Activated naive CD4-positive, alpha-beta T cell treated with anti-CD3 and anti-CD28 coated beads, Interleukin-2, amount 10 ng/mL, durations not matched to agents 7 days and 5 days (primary cell): Measurements from ENCODE around the gene FSTL4.

Experiments used
- CTCF ChIA-PET: fragments of 350-600 bp; sonication (Branson Sonifier 250); formaldehyde crosslinking; loops from one replicate; lab custom pipeline; 2021; ENCODE audit warnings: antibody characterized with exemption; lab: Charles Lee
- DNase-seq: peaks from one replicate; pipeline ENCODE4 v3.0.0-alpha.2; 2020
- H3K27ac Mint-ChIP-seq: one replicate; pipeline ENCODE4 v1.8.0; 2021; ENCODE audit warnings: mild to moderate bottlenecking, moderate library complexity, mixed read lengths
- H3K27me3 Mint-ChIP-seq: one replicate; pipeline ENCODE4 v1.8.0; 2021; ENCODE audit warnings: mild to moderate bottlenecking, mixed read lengths
- H3K36me3 Mint-ChIP-seq: one replicate; pipeline ENCODE4 v1.8.0; 2021; ENCODE audit warnings: mixed read lengths
- H3K4me1 Mint-ChIP-seq: one replicate; pipeline ENCODE4 v1.8.0; 2021; ENCODE audit warnings: mixed read lengths
- H3K4me3 Mint-ChIP-seq: one replicate; pipeline ENCODE4 v1.8.0; 2021; ENCODE audit warnings: mild to moderate bottlenecking, moderate library complexity, mixed read lengths
- H3K9me3 Mint-ChIP-seq: one replicate; pipeline ENCODE4 v1.8.0; 2021; ENCODE audit warnings: mixed read lengths

The FSTL4 gene

DNA sequence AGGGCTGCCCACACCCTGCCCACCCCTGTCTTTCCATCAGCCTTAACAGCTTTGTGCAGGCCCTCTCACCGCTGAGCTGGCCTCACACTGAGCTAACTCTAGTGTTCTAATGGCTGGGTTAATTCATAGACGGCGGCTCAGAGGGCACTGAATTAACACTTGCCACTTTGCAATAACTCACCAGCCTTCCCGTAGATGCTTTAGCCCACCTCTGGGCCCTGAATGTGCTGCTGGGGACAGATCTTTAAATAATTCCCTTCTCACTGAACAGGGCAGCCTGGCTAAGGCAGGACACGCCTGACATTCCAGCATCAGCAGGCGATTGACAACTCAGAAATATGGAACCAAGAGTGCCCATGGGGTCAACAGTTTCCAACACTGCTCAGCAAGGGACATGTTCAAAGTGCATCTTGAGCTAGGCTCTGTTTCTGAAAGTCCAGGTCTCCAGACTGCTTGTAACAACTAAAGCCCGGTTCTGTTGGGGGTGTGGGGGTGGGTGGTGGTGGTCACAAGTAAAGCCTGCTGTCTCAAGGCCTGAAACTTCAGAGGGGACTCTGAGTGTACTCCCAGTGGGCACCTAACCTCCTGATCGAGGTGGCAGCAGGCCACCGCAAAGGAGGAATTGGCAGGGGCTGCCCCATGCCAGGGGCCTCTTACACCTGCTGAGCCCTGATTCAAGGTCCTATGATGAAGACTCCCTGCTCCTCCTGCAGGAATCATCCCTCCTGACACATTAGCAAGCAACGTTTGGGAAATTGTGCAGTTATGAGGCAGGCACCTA, 248.3 kb downstream of the FSTL4 start:
- Mint-ChIP-seq H3K27ac (no peak overlapping the region), H3K27me3 (peaks cover 21% of the 10 kb centered on the region), H3K4me3 (no peak overlapping the region), H3K4me1 (no peaks in the 10 kb centered on the region), H3K36me3 (no peaks in the 10 kb centered on the region), H3K9me3 (no peaks in the 10 kb centered on the region)
- CTCF ChIA-PET = interaction anchor here (0.6 to 1.1 kb wide), 2 partner anchors 32 to 118 kb away, joined by 3 read pairs; no protein-coding TSS in a partner anchor
- DNase-seq = no peak

DNA sequence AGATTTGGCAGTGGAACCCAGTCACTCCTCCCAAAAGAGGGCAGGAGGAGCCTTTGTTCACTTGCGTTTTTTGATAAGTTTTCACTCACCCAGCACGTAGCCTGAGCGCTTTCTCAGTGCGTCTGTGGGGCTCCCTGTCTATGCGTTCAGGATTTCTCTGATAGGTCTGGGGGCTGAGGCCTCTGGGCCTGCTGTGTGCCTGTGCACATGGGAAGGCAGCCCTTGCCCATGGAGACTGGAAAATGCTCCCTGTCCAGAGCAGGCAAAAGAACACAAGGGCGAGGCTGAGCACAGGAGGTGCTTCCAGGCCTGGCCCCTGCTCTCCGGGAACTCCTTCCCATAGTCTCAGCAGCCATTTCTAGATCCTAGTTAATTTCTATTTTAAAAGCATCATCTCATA, 249.9 kb downstream of the FSTL4 start:
- Mint-ChIP-seq H3K27ac (no peak overlapping the region), H3K4me3 (no peak overlapping the region), H3K27me3 (peaks cover 21% of the 10 kb centered on the region), H3K4me1 (no peaks in the 10 kb centered on the region), H3K36me3 (no peaks in the 10 kb centered on the region), H3K9me3 (no peaks in the 10 kb centered on the region)
- no peak for DNase-seq
- CTCF ChIA-PET = no interaction called here

DNA sequence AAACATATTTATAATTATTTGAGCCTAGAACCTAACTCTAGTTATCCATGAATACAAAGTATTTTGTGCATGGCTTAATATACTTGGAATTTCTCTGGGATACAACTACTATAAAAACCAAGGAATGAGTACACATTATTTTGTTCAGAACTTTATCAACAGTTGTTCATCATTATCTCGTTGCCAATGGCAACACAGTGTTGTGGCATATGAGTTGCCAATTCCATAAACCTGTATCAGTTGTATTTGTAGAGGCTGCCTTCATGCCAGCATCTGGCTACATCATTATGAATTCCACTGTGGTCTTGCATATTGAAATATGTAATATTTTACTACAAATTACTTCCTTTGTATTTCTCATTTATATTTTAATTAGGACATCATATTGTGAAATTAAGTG, 250.4 kb downstream of the FSTL4 start:
- Mint-ChIP-seq H3K4me1 (no peaks in the 10 kb centered on the region), H3K27ac (no peak overlapping the region)
- CTCF ChIA-PET = no interaction called here

DNA sequence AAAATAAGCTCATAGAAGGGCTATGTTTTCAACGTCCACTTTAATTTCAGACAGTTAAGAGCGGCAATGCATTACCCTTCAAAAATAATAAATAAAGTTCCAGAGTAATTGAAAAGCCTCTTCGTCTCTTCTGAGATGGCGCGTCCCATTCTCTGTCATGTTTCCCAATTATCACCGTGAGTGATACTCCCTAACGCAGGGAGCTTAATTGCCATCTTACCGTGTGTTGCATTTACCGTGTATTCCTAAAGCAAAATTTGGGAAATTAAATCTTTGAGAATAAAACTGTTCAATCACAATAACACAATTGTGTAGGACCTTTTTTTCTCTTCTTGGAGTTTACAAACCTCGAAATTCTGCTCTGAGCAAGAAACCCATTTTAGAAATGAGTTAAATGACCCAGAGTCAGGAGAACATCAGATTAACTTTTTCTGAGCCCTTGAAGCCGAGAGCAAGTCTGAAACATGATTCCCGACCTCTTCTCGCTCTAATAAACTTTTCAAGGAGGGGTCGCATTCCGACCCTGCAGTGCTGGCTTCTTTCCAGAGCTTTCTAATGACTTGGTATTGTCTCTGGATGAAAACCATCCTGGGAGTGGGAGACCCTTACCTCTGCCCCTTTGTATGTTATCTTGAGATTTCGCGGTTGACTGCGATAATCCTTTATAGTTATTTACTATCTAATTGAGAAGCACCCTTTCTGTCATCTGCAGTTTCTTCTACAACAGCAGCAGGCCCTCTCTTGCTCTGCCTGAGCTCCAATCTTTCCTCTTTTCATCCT, 251.5 kb downstream of the FSTL4 start:
- no peaks in the 10 kb centered on the region for H3K9me3 Mint-ChIP-seq
- no peak overlapping the region for H3K27ac Mint-ChIP-seq
- no peak for DNase-seq
- H3K4me3 Mint-ChIP-seq = no peak overlapping the region
- H3K4me1 Mint-ChIP-seq = no peaks in the 10 kb centered on the region
- CTCF ChIA-PET = no interaction called here
- no peaks in the 10 kb centered on the region for H3K36me3 Mint-ChIP-seq
- H3K27me3 Mint-ChIP-seq = peaks cover 22% of the 10 kb centered on the region

More for the DNA sequence above, 250.4 kb downstream of the FSTL4 start:
- Mint-ChIP-seq H3K4me3 (no peak overlapping the region), H3K9me3 (no peaks in the 10 kb centered on the region), H3K27me3 (peaks cover 21% of the 10 kb centered on the region), H3K36me3 (no peaks in the 10 kb centered on the region)
- DNase-seq = no peak

DNA sequence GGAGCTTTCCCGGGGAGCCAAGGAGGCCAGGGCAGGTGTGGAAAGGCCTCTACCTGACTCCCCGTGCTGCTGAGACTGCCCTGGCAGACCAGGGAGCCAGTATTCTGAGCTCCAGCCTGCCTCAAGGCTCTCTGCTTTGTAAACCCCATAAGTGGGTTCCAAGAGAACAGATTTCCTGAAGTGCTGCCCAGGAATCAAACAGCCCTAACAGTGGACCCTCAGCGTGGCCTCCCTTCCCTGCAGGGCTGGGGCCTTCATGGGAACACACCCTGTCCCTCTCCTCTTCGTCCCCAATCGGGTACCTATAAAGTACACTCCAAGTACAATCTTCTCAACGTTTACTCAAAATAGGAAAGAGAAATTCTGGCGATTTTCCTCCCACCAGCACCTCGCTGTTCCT, 252.5 kb downstream of the FSTL4 start:
- no peak overlapping the region for H3K27ac Mint-ChIP-seq
- DNase-seq = no peak
- H3K27me3 Mint-ChIP-seq = peaks cover 20% of the 10 kb centered on the region
- no peak overlapping the region for H3K4me3 Mint-ChIP-seq
- H3K4me1 Mint-ChIP-seq = no peaks in the 10 kb centered on the region
- no peaks in the 10 kb centered on the region for H3K36me3 Mint-ChIP-seq
- CTCF ChIA-PET = interaction anchor here (0.7 kb wide), 1 partner anchor 64 kb away, joined by 3 read pairs; no protein-coding TSS in a partner anchor
- no peaks in the 10 kb centered on the region for H3K9me3 Mint-ChIP-seq

DNA sequence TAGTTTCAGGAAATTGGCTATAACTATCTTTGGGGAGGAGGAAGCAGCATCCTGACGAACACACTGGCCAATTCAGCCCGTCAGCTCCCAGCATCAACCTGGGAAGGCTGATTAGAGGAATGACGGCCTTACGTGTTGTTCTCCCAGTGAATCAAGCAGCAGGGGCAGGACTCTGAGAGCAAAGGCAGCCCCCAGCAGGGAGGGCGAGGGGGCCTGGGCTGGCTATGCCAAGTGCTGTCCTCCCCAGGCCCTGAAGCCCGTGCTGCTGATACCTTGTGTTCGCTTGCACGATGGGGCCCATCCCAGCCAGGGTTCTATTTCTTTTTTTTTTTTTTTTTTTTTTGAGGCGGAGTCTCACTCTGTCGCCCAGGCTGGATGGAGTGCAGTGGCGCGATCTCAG, 254.1 kb downstream of the FSTL4 start:
- H3K27me3 Mint-ChIP-seq = peaks cover 15% of the 10 kb centered on the region
- H3K9me3 Mint-ChIP-seq = no peaks in the 10 kb centered on the region
- no peak overlapping the region for H3K4me3 Mint-ChIP-seq
- no peak overlapping the region for H3K27ac Mint-ChIP-seq
- CTCF ChIA-PET = no interaction called here
- no peaks in the 10 kb centered on the region for H3K4me1 Mint-ChIP-seq
- no peaks in the 10 kb centered on the region for H3K36me3 Mint-ChIP-seq
- DNase-seq = no peak

DNA sequence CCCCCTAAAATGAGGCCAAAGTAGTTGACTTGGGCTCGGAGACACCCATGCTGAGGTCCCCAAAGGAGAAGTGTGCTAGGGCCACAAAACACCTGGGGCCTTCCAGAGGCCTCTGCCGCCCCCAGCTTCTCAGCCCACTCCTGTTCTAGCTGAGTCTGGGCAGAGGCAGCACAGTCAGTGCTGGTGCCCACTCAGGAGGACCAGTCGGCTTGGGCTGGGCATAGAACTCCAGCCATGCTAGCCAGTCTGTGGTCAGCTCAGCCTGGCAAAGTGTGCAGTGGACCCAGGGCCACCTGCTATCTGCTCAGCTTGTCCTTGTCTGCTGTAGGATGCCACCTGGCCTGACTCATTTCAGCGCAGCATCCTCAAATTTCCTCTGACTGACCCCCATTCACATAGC, 254.6 kb downstream of the FSTL4 start:
- no peaks in the 10 kb centered on the region for H3K36me3 Mint-ChIP-seq
- peaks cover 15% of the 10 kb centered on the region for H3K27me3 Mint-ChIP-seq
- H3K27ac Mint-ChIP-seq = no peak overlapping the region
- no peaks in the 10 kb centered on the region for H3K4me1 Mint-ChIP-seq
- no peak for DNase-seq
- CTCF ChIA-PET = no interaction called here
- H3K4me3 Mint-ChIP-seq = no peak overlapping the region
- no peaks in the 10 kb centered on the region for H3K9me3 Mint-ChIP-seq

DNA sequence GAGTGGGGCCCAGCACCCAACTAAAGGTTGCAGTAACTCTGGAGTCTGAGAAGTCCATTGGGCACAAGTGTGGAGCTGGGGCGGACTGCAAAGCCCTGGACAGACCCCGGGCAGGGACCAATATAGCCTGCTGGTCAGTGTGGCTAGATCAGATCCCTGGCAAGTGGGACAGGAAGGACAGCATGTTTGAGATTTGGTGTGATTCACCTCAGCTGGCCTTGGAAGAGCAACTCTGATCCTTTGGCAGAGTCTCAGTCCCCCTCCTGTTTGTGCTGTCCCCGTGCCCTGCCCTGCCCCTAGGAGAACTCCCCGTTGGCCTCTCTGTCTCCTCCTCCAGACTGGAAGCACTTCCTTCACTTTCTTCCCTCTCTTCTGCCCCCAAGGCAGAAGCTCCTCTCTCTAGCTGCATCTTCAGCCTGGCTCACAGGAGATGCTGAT, 255.3 kb downstream of the FSTL4 start:
- CTCF ChIA-PET = no interaction called here
- no peak overlapping the region for H3K4me3 Mint-ChIP-seq
- H3K27ac Mint-ChIP-seq = no peak overlapping the region
- no peaks in the 10 kb centered on the region for H3K4me1 Mint-ChIP-seq
- peaks cover 12% of the 10 kb centered on the region for H3K27me3 Mint-ChIP-seq
- no peaks in the 10 kb centered on the region for H3K36me3 Mint-ChIP-seq
- no peak for DNase-seq
- H3K9me3 Mint-ChIP-seq = no peaks in the 10 kb centered on the region

DNA sequence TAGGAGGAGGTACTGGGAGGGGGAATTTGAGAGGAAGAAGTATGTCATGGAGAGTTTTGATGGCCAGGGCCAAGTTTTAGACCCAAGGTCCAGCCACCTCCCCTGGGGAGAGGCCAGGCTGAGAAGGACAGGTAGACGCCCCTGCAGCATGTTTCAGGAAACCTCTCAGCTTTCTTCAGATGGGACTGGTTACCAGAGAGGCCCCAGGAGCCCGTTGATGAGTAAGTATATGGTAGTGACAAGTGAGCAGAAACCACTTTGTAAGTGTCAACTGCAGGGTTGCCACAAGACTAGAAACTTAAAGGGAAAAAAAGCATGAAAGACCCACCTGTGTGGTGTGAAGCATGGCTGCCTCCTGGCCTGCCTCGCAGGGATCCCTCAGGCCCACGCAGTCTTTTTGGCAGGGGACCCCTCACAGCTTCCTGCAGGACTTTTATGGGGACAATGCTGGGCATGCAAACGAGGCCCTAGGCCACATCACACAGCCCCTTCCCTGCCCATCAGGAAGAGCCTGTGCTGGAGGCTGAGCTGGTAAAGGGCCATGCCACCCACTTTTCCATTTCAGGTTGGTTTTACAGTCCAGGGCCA, 255.9 kb downstream of the FSTL4 start:
- no peak overlapping the region for H3K4me3 Mint-ChIP-seq
- CTCF ChIA-PET = no interaction called here
- no peak overlapping the region for H3K27ac Mint-ChIP-seq
- no peaks in the 10 kb centered on the region for H3K4me1 Mint-ChIP-seq
- DNase-seq = no peak
- H3K27me3 Mint-ChIP-seq = peaks cover 11% of the 10 kb centered on the region
- no peaks in the 10 kb centered on the region for H3K9me3 Mint-ChIP-seq
- H3K36me3 Mint-ChIP-seq = no peaks in the 10 kb centered on the region

DNA sequence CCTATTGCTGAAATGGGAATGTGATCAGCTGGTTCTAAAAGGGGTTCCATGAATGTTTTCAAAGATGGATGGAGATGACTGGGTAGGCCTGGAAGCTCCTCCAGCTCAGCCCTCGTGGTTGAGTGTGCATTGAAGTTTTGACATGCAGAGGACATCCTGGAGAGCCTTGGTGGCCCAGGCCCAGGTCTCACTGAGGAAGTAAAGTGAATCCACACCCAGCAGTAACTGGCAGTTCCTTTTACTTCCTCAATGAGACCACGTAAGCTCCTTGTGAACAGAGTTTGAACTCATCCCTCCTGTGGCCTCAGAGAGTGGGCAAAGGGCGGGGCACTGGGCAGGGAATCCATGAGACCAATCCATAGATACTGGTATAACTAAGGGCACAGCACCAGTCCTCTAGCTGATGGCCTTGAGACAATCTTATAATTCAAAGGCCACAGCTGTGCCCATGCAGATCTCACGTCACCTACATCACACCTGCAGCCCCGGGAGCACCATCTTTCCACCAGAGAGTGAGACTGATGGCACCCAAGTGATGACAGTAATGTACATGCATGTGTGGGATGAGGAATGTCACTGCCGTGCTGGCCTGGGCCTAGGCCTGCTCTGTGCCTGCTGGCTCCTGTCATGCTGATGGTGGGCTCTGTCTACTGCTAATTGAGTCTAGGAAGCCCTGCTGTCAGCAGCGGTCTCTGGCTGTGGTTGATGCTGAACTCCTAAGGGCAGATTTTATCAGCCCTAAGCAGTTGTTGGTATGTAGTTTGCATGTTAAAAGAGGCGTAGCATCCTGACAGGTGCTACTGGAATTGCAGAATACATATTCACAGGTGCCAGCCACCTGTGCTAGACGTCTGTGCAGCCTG, 257.8 kb downstream of the FSTL4 start:
- Mint-ChIP-seq H3K4me3 (no peak overlapping the region), H3K27ac (no peak overlapping the region), H3K9me3 (no peaks in the 10 kb centered on the region), H3K36me3 (no peaks in the 10 kb centered on the region), H3K4me1 (no peaks in the 10 kb centered on the region), H3K27me3 (peaks cover 3% of the 10 kb centered on the region)
- no peak for DNase-seq
- CTCF ChIA-PET = no interaction called here

DNA sequence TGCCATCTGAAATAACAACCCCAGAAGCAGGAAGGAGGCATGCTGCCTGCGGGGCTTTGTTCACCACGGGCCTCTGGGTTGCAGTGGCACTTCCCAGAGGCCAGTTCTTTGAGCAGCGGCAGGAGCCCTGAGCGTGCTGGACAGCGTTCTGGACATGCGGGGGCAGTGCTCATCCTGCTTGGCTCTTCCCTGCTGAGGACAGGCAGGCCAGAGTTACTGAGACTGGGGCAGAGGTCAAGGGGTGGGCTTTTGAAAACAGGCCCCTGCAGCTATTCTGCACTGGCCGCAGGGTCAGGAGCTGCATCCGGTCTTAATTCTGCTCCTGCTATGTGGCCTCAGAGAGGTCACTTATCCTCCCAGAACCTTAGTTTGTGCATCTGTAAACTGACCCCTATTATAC, 258.6 kb downstream of the FSTL4 start:
- H3K27ac Mint-ChIP-seq = no peak overlapping the region
- DNase-seq = no peak
- CTCF ChIA-PET = no interaction called here
- no peak overlapping the region for H3K4me3 Mint-ChIP-seq
- no peaks in the 10 kb centered on the region for H3K9me3 Mint-ChIP-seq
- peaks cover 7% of the 10 kb centered on the region for H3K27me3 Mint-ChIP-seq
- no peaks in the 10 kb centered on the region for H3K4me1 Mint-ChIP-seq
- no peaks in the 10 kb centered on the region for H3K36me3 Mint-ChIP-seq

DNA sequence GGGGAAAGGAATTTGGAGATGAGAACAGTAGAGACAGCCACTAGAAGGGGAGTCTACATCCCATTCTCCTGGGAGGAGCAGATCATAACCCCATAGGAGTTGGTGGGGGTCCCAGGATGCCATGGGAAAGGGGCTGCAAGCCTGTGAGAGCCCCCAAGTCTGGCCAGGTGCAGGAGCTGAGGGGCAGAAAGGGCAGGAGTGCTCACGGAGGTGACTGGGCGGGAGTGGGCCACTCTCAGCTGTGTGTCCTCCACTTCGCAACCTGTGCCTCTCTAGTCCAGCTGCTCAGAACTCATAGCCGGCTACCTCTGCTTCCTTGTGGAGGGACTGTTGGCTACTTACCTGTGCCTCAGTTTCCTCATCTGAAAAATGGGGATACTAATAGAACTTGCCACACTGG, 263.9 kb downstream of the FSTL4 start:
- Mint-ChIP-seq H3K4me1 (no peaks in the 10 kb centered on the region), H3K9me3 (no peaks in the 10 kb centered on the region), H3K4me3 (no peak overlapping the region), H3K27me3 (peaks cover 19% of the 10 kb centered on the region), H3K27ac (no peak overlapping the region), H3K36me3 (no peaks in the 10 kb centered on the region)
- no peak for DNase-seq
- CTCF ChIA-PET = no interaction called here

DNA sequence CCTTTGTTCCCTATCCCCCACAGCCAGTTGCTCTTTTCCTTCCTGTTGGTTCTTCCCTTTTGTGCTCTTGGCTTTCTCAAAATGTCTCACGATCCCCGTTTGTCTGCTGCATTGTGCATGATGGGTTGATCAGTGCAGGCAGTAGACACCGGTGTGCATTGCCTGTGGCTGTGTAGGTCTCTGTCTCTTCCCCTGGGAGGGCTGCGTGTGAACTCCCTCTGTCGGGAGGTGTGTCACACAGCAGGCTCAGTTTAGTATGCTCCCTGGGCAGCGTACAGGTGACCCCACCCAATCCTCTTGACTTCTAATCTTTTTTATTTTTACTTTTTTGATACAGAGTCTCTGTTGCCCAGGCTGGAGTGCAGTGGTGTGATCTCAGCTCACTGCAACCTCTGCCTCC, 265.3 kb downstream of the FSTL4 start:
- H3K27me3 Mint-ChIP-seq = peaks cover 22% of the 10 kb centered on the region
- CTCF ChIA-PET = interaction anchor here (0.6 to 1.8 kb wide), 3 partner anchors 233 to 547 kb away, joined by 3 to 9 read pairs (median 3); no protein-coding TSS in a partner anchor
- H3K36me3 Mint-ChIP-seq = no peaks in the 10 kb centered on the region
- no peaks in the 10 kb centered on the region for H3K9me3 Mint-ChIP-seq
- no peak overlapping the region for H3K4me3 Mint-ChIP-seq
- H3K27ac Mint-ChIP-seq = no peak overlapping the region
- DNase-seq = peak; percentile 40
- no peaks in the 10 kb centered on the region for H3K4me1 Mint-ChIP-seq

DNA sequence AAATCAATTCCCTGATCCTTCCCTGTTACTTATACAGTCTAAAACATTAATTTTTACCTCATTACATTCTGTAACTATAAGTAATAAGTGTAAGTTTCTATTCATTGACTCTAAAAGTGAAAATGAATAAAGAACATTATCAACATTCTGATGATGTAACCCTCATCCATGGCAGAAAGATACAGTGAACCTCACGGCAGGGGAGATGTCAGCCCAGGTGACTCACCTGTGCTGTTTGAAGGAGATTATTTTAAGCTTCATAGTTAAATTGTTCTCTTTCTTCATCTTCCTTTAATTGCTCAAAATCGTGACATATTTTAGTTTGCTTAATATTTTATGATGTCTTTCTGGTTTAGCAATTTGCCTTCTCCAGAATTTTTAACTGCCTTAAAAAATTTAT, 268.1 kb downstream of the FSTL4 start:
- H3K27me3 Mint-ChIP-seq = peaks cover 24% of the 10 kb centered on the region
- H3K27ac Mint-ChIP-seq = no peak overlapping the region
- CTCF ChIA-PET = interaction anchor here (0.6 kb wide), 1 partner anchor 57 kb away, joined by 3 read pairs; no protein-coding TSS in a partner anchor
- H3K4me3 Mint-ChIP-seq = no peak overlapping the region
- no peak for DNase-seq
- no peaks in the 10 kb centered on the region for H3K36me3 Mint-ChIP-seq
- H3K9me3 Mint-ChIP-seq = no peaks in the 10 kb centered on the region
- H3K4me1 Mint-ChIP-seq = no peaks in the 10 kb centered on the region
